ENCODE data around the gene CXCR2. TPM values are rescaled to one million over a fixed set of nuclear protein-coding genes. Genes with fewer than 3 reads are reported as not detected.

The CXCR2 gene
- polyA plus RNA-seq (2011; rRNA removed) (not detected in 2 replicates), polyA minus RNA-seq (2011; rRNA and poly(A)+ RNA removed) (not detected in 2 replicates)

GRCh38 chr2:218125626-218126080 lies at the start of gene CXCR2:
CXCR2 (plus strand) TSS chr2:218126028; CDS start chr2:218134802, 8,774 bp downstream.
- POLR2A ChIA-PET: no interaction called here

GRCh38 chr2:218077464-218078216 lies 48.2 kb upstream of the CXCR2 start:
- CTCF ChIA-PET: interaction anchor here (0.7 to 6.2 kb wide), 2 partner anchors 9 to 11 kb away, joined by 3 to 39 read pairs; partner anchors contain the start of gene RUFY4
- POLR2A ChIA-PET: interaction anchor here (0.6 kb wide), 1 partner anchor 143 kb away, joined by 3 read pairs; no protein-coding TSS in a partner anchor
- Histone ChIP-seq H3K27me3 (ENCODE audit: control insufficient read depth, insufficient read depth, low read length) (peaks cover 33% of the 10 kb centered on the region), H3K36me3 (ENCODE audit: control insufficient read depth, insufficient read depth, low read length) (no peaks in the 10 kb centered on the region), H3K4me3 (ENCODE audit: low read depth, low read length) (no peak overlapping the region)
- no peak for DNase-seq (ENCODE audit: low read depth)
- no peak for TF ChIP-seq CTCF (IDR thresholded peaks at IDR 0.05; ENCODE audit: insufficient read depth, low read depth, low read length)

More at GRCh38 chr2:218125626-218126080, at the start of gene CXCR2:
- Histone ChIP-seq H3K36me3 (ENCODE audit: control insufficient read depth, insufficient read depth, low read length) (no peaks in the 10 kb centered on the region), H3K4me3 (ENCODE audit: low read depth, low read length) (no peak within 1 kb of the TSS), H3K27me3 (ENCODE audit: control insufficient read depth, insufficient read depth, low read length) (peaks cover 18% of the 10 kb centered on the region)
- CTCF ChIA-PET: no interaction called here
- no peak for DNase-seq (ENCODE audit: low read depth)
- no peak for TF ChIP-seq CTCF (IDR thresholded peaks at IDR 0.05; ENCODE audit: insufficient read depth, low read depth, low read length)

GRCh38 chr2:218079943-218080913 lies 45.6 kb upstream of the CXCR2 start:
- CTCF ChIA-PET: interaction anchor here (0.6 to 6.2 kb wide), 9 partner anchors 8 to 295 kb away, joined by 3 to 39 read pairs (median 3); partner anchors contain the start of gene RUFY4
- DNase-seq (ENCODE audit: low read depth): no peak
- Histone ChIP-seq H3K36me3 (ENCODE audit: control insufficient read depth, insufficient read depth, low read length) (no peaks in the 10 kb centered on the region), H3K27me3 (ENCODE audit: control insufficient read depth, insufficient read depth, low read length) (peaks cover 26% of the 10 kb centered on the region), H3K4me3 (ENCODE audit: low read depth, low read length) (no peak overlapping the region)
- POLR2A ChIA-PET: no interaction called here
- TF ChIP-seq CTCF (IDR thresholded peaks at IDR 0.05; ENCODE audit: insufficient read depth, low read depth, low read length): no peak

- Histone ChIP-seq H3K4me3 (ENCODE audit: low read depth, low read length) (no peak overlapping the region), H3K27me3 (ENCODE audit: control insufficient read depth, insufficient read depth, low read length) (peaks cover 25% of the 10 kb centered on the region), H3K36me3 (ENCODE audit: control insufficient read depth, insufficient read depth, low read length) (no peaks in the 10 kb centered on the region)
- no peak for DNase-seq (ENCODE audit: low read depth)
- ChIA-PET POLR2A (no interaction called here), CTCF (interaction anchor here (0.6 to 6.2 kb wide), 10 partner anchors 9 to 295 kb away, joined by 3 to 39 read pairs (median 3); partner anchors contain the start of gene RUFY4)
- no peak for TF ChIP-seq CTCF (IDR thresholded peaks at IDR 0.05; ENCODE audit: insufficient read depth, low read depth, low read length)
Observed at GRCh38 chr2:218081063-218081462, 44.8 kb upstream of the CXCR2 start.

All from BJ (cell line).